Embryonic facial prominence (tissue), 1 donor: ENCODE data around the gene TTC4.

Source experiments
- DNase-seq: peaks from one replicate; pipeline ENCODE4 v3.0.0-alpha.2; 2016; ENCODE audit errors: extremely low spot score

Gene TTC4

GRCh38 chr1:54705153-54705552, 10.5 kb upstream of the TTC4 start:
- DNase-seq: no peak

GRCh38 chr1:54706419-54706818, 9.2 kb upstream of the TTC4 start:
- no peak for DNase-seq

DNA sequence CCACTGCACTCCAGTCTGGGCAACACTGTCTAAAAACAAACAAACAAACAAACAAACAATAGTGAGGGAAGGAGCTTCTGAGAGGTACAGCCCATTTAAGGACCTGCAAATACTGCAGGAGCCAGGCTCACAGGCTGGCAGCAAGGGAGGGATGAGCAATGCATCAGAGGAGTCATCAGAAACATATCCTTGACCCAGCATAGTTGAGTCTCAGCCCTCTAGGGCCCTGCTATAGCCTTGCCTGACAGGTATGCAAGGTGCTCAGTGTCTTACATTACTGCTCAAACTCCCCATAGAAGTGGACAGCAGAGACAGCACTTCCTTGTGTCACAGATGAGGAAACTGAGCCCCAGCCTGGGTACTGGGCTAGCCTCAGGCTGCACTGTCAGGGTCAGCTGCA, 7.3 kb upstream of the TTC4 start:
- DNase-seq: no peak

- no peak for DNase-seq
These were observed 5.9 kb upstream of the TTC4 start for GRCh38 chr1:54709547-54710292.

DNA sequence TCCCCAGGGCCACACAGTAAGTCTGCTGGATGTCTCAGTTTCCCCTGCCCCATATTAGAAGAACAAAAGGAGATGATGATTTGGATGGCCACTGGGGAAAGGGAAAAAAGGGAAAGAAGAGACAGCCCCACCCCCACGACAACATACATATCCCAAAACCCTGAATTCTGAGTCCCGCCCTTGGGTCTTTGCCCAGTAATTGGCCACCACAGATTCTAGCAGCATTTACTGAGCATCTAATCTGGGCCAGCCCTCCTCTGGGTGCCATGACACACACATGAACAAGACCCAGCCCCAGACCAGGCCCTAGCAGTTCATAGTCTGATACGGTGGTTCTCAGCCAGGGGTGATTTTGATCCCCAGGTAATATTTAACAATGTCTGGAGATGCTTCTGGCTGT, 5.2 kb upstream of the TTC4 start:
- no peak for DNase-seq

DNA sequence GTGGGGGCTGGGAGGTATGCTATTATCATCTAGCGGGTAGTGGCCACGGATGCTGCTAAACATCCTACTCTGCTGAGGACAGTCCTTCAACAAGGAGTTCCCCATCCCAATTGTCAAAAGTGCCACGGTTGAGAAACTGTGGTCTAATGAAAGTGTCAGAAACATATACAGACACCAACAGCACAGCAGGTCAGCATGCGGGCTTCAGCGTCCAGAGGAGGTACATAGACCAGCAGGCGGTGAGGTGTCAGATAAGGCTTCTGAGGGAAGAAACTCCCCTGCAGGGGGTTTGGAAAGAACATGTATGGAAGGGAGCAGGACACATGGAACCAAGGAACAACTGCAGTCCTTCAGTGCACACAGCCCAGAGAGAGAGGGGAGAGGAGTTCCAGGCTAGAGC, 4.8 kb upstream of the TTC4 start:
- no peak for DNase-seq

- DNase-seq: no peak
These were observed 4.1 kb upstream of the TTC4 start for GRCh38 chr1:54711536-54711935.

DNA sequence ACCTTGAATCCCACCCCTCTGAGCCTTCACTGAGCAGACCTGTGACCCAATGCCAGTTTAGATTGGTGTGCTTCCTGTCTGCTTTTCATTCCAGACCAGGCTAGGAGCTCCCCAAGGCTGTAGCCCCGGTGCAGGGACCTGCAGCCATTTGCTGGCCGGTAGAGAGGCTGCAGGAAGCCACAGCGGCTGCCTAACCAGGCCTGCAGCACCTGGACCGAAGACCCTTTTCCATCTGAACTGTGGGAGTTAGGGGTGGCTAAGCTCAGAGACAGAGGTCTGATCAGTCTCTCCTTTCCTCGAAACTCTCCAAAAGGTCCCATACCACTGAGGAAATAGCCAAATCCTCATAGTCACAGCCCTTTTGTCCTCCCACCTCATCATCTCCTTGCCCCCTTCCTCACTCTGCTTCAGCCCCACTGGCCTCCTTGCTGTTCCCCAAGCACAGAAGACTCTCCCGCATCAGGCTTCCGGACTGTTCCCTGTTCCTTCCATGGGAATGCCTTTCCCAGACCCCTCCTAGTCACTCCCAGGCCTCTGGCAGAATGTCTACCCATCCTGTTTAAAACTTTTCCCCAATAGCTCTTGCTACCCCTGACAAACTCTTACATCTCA, 674 bp upstream of the TTC4 start:
- DNase-seq: no peak

DNA sequence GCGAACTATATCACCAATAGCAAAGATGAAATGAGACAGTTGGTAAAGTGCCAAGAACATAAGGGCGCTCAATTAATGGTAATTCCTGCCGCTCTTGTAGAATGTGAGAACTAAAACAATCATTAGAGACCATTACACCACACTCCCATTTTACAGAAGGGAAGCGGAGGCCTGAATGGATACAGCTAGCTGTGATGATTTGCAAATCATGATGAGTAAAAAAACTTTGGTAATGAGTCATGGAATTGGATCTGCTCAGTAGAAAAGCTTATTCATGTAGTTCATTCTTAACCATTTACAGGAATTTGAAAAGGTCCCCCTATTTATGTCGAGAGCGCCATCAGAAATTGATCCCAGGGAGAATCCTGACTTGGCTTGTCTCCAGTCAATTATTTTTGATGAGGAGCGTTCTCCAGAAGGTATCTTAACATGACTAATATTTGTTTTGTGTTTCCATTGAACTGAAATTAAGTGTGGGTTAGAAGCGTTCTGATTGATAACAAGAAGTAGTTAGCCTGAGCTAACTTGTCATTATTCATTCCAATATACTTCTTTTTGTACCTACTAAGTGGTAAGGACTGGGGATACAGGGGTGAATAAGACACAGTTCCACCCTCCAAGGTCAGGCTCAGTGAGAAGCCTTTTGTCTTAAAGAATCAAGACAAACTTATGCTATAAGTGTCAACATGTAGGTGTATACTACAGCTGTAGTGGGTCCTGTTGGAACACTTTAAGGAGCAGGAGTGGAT, 812 bp downstream of the TTC4 start:
- DNase-seq: no peak

DNA sequence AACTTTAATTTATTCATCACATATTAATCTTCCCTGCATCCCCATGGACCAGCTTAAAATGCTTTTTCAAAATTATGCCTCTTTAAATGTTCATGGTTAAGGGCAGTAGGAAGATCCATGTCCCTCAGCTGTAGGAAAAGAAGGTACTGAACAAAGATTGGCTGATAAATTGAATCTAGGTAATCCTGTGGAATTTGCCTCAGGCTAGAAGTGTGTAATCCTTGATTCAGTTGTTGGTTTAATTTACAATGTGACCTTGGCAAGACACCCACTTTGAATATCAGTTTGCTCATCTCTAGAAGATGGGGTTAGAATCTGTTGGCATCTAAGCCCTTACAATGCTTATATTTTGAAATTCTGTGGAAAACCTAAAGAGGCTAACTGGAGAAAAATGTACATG, 6.1 kb downstream of the TTC4 start:
- DNase-seq: no peak

DNA sequence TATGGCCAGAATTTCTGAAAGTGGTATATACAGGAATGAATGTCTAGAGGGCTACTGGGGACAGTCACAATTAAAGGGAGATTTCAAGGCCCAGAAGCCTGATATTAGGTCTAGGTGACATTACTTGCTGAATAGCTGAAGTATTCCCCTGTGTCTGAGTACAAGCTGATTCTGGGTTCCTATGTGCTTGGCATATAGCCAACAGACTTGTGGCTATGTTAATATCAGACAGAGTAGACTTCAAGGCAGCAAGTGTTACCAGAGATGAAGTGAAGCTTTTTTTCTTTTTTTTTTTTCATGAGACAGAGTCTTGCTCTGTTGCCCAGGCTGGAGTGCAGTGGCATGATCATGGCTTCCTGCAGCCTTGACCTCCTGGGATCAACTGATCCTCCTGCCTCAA, 8.3 kb downstream of the TTC4 start:
- no peak for DNase-seq

GRCh38 chr1:54724771-54725170, 9.1 kb downstream of the TTC4 start:
- no peak for DNase-seq

DNA sequence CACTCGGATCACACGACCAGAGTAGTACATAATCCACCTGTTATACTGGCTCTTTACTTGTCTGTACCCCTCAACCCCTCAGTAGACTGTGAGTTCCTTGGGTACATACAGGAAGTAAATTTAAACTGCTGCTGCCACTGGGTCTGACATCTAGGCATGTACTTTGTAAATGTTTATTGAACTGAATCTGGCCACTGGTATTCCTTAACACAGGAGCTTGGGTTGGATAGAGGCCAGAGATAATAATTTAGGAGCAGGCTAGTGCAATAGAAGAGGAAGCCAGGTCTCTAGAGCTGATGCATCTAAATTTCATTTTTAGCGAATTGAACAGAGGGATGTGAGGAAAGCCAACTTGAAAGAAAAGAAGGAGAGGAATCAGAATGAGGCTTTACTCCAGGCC, 12.4 kb downstream of the TTC4 start:
- no peak for DNase-seq

DNA sequence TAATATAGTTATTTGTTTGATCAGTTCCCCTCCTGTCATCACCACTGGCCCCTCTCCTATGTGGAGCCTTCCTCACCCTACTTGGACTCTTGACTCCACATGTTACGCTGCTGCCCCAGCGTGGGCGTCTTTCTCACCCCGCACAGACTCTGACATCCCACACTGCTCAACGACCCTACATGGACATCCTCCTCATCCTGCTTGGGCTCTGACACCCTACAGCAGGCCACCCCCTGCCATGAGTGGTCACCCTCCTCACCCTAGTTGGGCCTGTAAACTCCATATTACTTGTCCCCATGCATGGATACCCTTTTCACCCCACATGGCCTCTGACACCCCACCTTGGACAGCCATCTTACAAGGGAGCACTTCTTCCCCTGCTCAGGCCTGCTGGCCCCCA, 21.0 kb downstream of the TTC4 start:
- DNase-seq: no peak

GRCh38 chr1:54738244-54738643, 22.6 kb downstream of the TTC4 start:
- no peak for DNase-seq

GRCh38 chr1:54741531-54741930, 25.9 kb downstream of the TTC4 start:
- no peak for DNase-seq

GRCh38 chr1:54742282-54742681, 26.6 kb downstream of the TTC4 start:
- DNase-seq: no peak

GRCh38 chr1:54743416-54744226, 28.0 kb downstream of the TTC4 start:
- no peak for DNase-seq

- DNase-seq: no peak
These were observed 29.0 kb downstream of the TTC4 start for GRCh38 chr1:54744696-54745095.

GRCh38 chr1:54745274-54745673, 29.6 kb downstream of the TTC4 start:
- DNase-seq: no peak

DNA sequence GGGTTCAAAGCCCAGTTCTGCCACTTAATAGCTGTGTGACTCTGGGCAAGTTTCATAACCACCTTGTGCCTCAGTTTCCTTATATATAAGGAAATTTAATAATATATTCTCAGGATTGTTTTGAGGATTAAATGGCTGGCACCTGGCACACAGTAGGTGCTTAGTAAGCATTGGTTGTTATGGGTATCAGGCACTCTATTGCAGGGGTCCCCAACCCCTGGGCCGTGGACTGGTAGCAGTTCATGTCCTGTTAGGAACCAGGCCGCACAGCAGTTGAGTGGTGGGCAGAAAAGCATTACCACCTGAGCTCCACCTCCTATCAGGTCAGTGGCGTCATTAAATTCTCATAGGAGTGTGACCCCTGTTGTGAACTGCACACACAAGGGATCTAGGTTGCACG, 30.2 kb downstream of the TTC4 start:
- no peak for DNase-seq
